NB4 (cell line): ENCODE data around the gene TKFC.

Source experiments
- DNase-seq: peaks from one replicate; pipeline ENCODE4 v3.0.0; 2010; ENCODE audit warnings: low read depth
- H3K4me3 ChIP-seq: one replicate; pipeline ENCODE4 v1.5.1; 2011; ENCODE audit warnings: mild to moderate bottlenecking, low read depth, low read length, moderate library complexity
- CTCF ChIP-seq: IDR thresholded peaks from one replicate; pipeline ENCODE4 v1.5.1; 2012; ENCODE audit warnings: low read depth, low read length
- MAX ChIP-seq: IDR thresholded peaks from 2 replicates; pipeline ENCODE4 v1.6.1; 2011; ENCODE audit warnings: low read depth, low read length
- MYC ChIP-seq: IDR thresholded peaks from 2 replicates; pipeline ENCODE4 v1.6.1; 2011; ENCODE audit warnings: low read depth, low read length
- POLR2A ChIP-seq: IDR thresholded peaks from 2 replicates; pipeline ENCODE4 v1.6.1; 2011; ENCODE audit warnings: mild to moderate bottlenecking; ENCODE audit not compliant: insufficient read length; ENCODE audit errors: extremely low read depth

TKFC gene

GRCh38 chr11:61309141-61309540, 23.9 kb upstream of the TKFC start:
- DNase-seq = no peak
- H3K4me3 ChIP-seq = no peak overlapping the region
- no peak for TF ChIP-seq MYC
- no peak for TF ChIP-seq POLR2A
- no peak for TF ChIP-seq CTCF
- TF ChIP-seq MAX = no peak

- no peak for DNase-seq
- no peak for TF ChIP-seq CTCF
- no peak for TF ChIP-seq POLR2A
- TF ChIP-seq MAX = no peak
- TF ChIP-seq MYC = no peak
- no peak overlapping the region for H3K4me3 ChIP-seq
Measured at GRCh38 chr11:61309739-61310138, 23.3 kb upstream of the TKFC start.

- no peak for DNase-seq
- TF ChIP-seq POLR2A (no peak), CTCF (no peak), MYC (no peak), MAX (no peak)
- H3K4me3 ChIP-seq = no peak overlapping the region
Measured at GRCh38 chr11:61310749-61311148, 22.3 kb upstream of the TKFC start.

- DNase-seq = no peak
- no peak overlapping the region for H3K4me3 ChIP-seq
- TF ChIP-seq MYC = no peak
- no peak for TF ChIP-seq MAX
- no peak for TF ChIP-seq POLR2A
- TF ChIP-seq CTCF = no peak
Measured at GRCh38 chr11:61315260-61315659, 17.8 kb upstream of the TKFC start.

- TF ChIP-seq MAX (no peak), CTCF (no peak), POLR2A (no peak), MYC (no peak)
- no peak for DNase-seq
- H3K4me3 ChIP-seq = no peak overlapping the region
Measured at GRCh38 chr11:61325649-61326414, 7.2 kb upstream of the TKFC start.

GRCh38 chr11:61327669-61328071, 5.4 kb upstream of the TKFC start:
- no peak overlapping the region for H3K4me3 ChIP-seq
- no peak for DNase-seq
- TF ChIP-seq CTCF (no peak), POLR2A (no peak), MYC (no peak), MAX (no peak)
